ENCODE data around the gene GPX3.

GPX3 gene

GRCh38 chr5:151014680-151015343, 5.6 kb upstream of the GPX3 start:
- no peak for DNase-seq

GRCh38 chr5:151015974-151016587, 4.3 kb upstream of the GPX3 start:
- DNase-seq, result no peak

GRCh38 chr5:151016700-151017099, 3.7 kb upstream of the GPX3 start:
- DNase-seq, result no peak

- no peak for DNase-seq
Observed at GRCh38 chr5:151017897-151018296, 2.5 kb upstream of the GPX3 start.

GRCh38 chr5:151018846-151019245, 1.5 kb upstream of the GPX3 start:
- no peak for DNase-seq

GRCh38 chr5:151019331-151019730, 1.1 kb upstream of the GPX3 start:
- no peak for DNase-seq

GRCh38 chr5:151021746-151022145, 1.4 kb downstream of the GPX3 start:
- no peak for DNase-seq

- DNase-seq, result no peak
Observed at GRCh38 chr5:151022511-151023018, 2.2 kb downstream of the GPX3 start.

- DNase-seq, result no peak
Observed at GRCh38 chr5:151023047-151023615, 2.7 kb downstream of the GPX3 start.

- DNase-seq, result no peak
Observed at GRCh38 chr5:151023651-151024050, 3.3 kb downstream of the GPX3 start.

- DNase-seq, result no peak
Observed at GRCh38 chr5:151024440-151025249, 4.3 kb downstream of the GPX3 start.

- no peak for DNase-seq
Observed at GRCh38 chr5:151025250-151025606, 4.8 kb downstream of the GPX3 start.

GRCh38 chr5:151026088-151026487, 5.7 kb downstream of the GPX3 start:
- no peak for DNase-seq

- DNase-seq, result no peak
Observed at GRCh38 chr5:151026679-151027078, 6.3 kb downstream of the GPX3 start.

GRCh38 chr5:151027961-151028479, 7.6 kb downstream of the GPX3 start:
- no peak for DNase-seq

- DNase-seq, result no peak
Observed at GRCh38 chr5:151028717-151029116, 8.3 kb downstream of the GPX3 start.

- DNase-seq, result no peak
Observed at GRCh38 chr5:151029179-151030055, 9.0 kb downstream of the GPX3 start.

- DNase-seq, result no peak
Observed at GRCh38 chr5:151030056-151030336, 9.6 kb downstream of the GPX3 start.

- DNase-seq, result no peak
Observed at GRCh38 chr5:151030379-151030778, 10.0 kb downstream of the GPX3 start.

GRCh38 chr5:151031554-151031953, 11.2 kb downstream of the GPX3 start:
- no peak for DNase-seq

- DNase-seq, result no peak
Observed at GRCh38 chr5:151033217-151033934, 13.0 kb downstream of the GPX3 start.
